Stomach (tissue), 4 donors: ENCODE measurements around the gene FAM107B.

Experiments
- CTCF ChIP-seq, 7 experiments: fragments of 450-650 bp in 4 of 7; fragments of 200-600 bp in 3 of 7; sonication (generic) in 3 of 7; IDR thresholded peaks; one replicate each; pipeline ENCODE4 v1.5.1; 2016 to 2019; ENCODE audit warnings: antibody characterized with exemption in 7 of 7, control low read depth in 2 of 7, mild to moderate bottlenecking in 1 of 7
- POLR2A ChIP-seq, 4 donors: fragments of 450-650 bp; IDR thresholded peaks; one replicate each; pipeline ENCODE4 v1.6.1; 2016; ENCODE audit warnings: antibody characterized with exemption in 4 of 4, control low read depth in 2 of 4, mild to moderate bottlenecking in 1 of 4, moderate library complexity in 1 of 4
- POLR2AphosphoS5 ChIP-seq, 3 donors: sonication (generic); formaldehyde crosslinking; IDR thresholded peaks; one replicate each; pipeline ENCODE4 v1.6.1; 2016; ENCODE audit warnings: antibody characterized with exemption in 3 of 3

- no peak for TF ChIP-seq CTCF (IDR thresholded peaks at IDR 0.05)
- no peak for TF ChIP-seq POLR2A (IDR thresholded peaks at IDR 0.05)
- TF ChIP-seq POLR2AphosphoS5 (IDR thresholded peaks at IDR 0.05), result no peak
Measured at GRCh38 chr10:14686356-14686755, 88.3 kb downstream of the FAM107B start.
